ENCODE measurements around the gene BHLHE23. TPM values are rescaled to one million over a fixed set of nuclear protein-coding genes. Genes with fewer than 3 reads are reported as not detected.

The BHLHE23 gene
- polyA plus RNA-seq, 1 of the 3 experiments (the other 2 are of a cell fraction) = not detected

DNA sequence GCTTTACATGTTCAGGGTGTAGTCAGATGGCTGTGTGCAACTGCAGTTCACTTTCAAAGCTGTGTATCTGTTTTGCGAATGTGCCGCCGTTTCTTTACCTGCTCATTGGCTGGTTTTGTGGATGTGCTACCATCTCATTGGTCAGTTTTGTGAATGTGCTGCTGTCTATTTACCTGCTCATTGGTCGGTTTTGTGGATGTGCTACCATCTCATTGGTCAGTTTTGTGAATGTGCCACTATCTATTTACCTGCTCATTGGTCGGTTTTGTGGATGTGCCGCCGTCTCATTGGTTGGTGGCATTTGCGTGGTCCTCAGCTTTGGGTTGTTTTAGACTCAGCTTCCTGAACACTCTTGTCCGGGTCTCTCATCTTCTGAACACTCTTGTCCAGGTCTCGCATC, 40.5 kb upstream of the BHLHE23 start:
- no peak overlapping the region for H3K4me3 ChIP-seq (ENCODE audit: low read depth in 2 of 2, low read length in 1 of 2)
- H3K9me3 ChIP-seq = no peaks in the 10 kb centered on the region
- DNase-seq = no peak
- no peaks in the 10 kb centered on the region for H3K36me3 ChIP-seq (replicated peaks in 1 of 2; ENCODE audit: control insufficient read depth in 1 of 2, insufficient read depth in 2 of 2, low read length in 1 of 2)
- no peak overlapping the region for H3K9ac ChIP-seq
- no peaks in the 10 kb centered on the region for H3K79me2 ChIP-seq (ENCODE audit: insufficient read depth)
- H3F3A ChIP-seq (replicated peaks; ENCODE audit: insufficient read depth) = no peaks in the 10 kb centered on the region
- WGBS (ENCODE audit: low lambda C conversion rate) = 63% methylated on average over 10 of the region's 10 CpGs
- no peak for TF ChIP-seq MEF2A (IDR thresholded peaks at IDR 0.05; ENCODE audit: borderline replicate concordance, low read depth)
- TF ChIP-seq JUND (IDR thresholded peaks at IDR 0.05) = no peak
- TF ChIP-seq, protein P1, sequence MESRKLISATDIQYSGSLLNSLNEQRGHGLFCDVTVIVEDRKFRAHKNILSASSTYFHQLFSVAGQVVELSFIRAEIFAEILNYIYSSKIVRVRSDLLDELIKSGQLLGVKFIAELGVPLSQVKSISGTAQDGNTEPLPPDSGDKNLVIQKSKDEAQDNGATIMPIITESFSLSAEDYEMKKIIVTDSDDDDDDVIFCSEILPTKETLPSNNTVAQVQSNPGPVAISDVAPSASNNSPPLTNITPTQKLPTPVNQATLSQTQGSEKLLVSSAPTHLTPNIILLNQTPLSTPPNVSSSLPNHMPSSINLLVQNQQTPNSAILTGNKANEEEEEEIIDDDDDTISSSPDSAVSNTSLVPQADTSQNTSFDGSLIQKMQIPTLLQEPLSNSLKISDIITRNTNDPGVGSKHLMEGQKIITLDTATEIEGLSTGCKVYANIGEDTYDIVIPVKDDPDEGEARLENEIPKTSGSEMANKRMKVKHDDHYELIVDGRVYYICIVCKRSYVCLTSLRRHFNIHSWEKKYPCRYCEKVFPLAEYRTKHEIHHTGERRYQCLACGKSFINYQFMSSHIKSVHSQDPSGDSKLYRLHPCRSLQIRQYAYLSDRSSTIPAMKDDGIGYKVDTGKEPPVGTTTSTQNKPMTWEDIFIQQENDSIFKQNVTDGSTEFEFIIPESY (IDR thresholded peaks at IDR 0.05; ENCODE audit: borderline replicate concordance, low read depth) = no peak
- TF ChIP-seq RAD21 (IDR thresholded peaks at IDR 0.05; ENCODE audit: low read length) = no peak
- TF ChIP-seq, protein P2, sequence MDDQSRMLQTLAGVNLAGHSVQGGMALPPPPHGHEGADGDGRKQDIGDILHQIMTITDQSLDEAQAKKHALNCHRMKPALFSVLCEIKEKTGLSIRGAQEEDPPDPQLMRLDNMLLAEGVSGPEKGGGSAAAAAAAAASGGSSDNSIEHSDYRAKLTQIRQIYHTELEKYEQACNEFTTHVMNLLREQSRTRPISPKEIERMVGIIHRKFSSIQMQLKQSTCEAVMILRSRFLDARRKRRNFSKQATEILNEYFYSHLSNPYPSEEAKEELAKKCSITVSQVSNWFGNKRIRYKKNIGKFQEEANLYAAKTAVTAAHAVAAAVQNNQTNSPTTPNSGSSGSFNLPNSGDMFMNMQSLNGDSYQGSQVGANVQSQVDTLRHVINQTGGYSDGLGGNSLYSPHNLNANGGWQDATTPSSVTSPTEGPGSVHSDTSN (IDR thresholded peaks at IDR 0.05) = no peak
- POLR2A ChIA-PET = interaction anchor here (0.7 kb wide), 1 partner anchor 220 kb away, joined by 4 read pairs; no protein-coding TSS in a partner anchor
- no peak overlapping the region for H3K27ac ChIP-seq (ENCODE audit: low read depth in 2 of 2, low read length in 1 of 2)
- no peaks in the 10 kb centered on the region for H4K20me1 ChIP-seq (ENCODE audit: insufficient read depth)
- CTCF ChIA-PET = interaction anchor here (1.0 to 5.1 kb wide), 2 partner anchors 8 to 38 kb away, joined by 5 to 22 read pairs; no protein-coding TSS in a partner anchor
- H3K9me2 ChIP-seq = no peaks in the 10 kb centered on the region
- H3K27me3 ChIP-seq (ENCODE audit: insufficient read depth) = peaks cover 57% of the 10 kb centered on the region
- H3K4me2 ChIP-seq = no peak overlapping the region
- H2AFZ ChIP-seq (ENCODE audit: low read depth) = no peak overlapping the region
- peaks cover 0 to 1% of the 10 kb centered on the region in 2 experiments; a peak in 1 of 4 replicates for H3K4me1 ChIP-seq (ENCODE audit: control insufficient read depth in 1 of 2, insufficient read depth in 2 of 2, low read depth in 1 of 2, low read length in 1 of 2)

DNA sequence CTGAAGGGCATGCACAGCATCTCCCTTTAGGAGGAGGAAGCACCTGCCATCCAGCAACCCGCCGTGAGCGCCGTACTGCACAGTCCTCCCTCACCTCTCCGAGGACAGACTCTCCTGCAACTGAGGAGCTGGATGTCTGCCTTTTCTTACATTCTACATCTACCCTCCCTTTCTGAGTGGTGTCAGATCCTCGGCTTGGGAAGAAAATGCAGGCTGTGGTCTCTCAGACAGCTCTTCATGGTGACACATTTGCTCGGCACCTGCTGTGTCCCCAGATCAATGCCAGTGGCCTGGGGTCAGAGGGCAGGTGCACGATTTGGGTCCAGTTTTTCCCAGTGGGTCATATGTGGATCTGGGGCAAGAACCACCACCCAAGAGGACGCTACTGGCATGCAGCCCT, 40.1 kb upstream of the BHLHE23 start:
- no peak for DNase-seq
- Histone ChIP-seq H3K9ac (no peak overlapping the region), H3K4me1 (ENCODE audit: control insufficient read depth in 1 of 2, insufficient read depth in 2 of 2, low read depth in 1 of 2, low read length in 1 of 2) (no peaks in the 10 kb centered on the region), H3K27ac (ENCODE audit: low read depth in 2 of 2, low read length in 1 of 2) (no peak overlapping the region), H3F3A (replicated peaks; ENCODE audit: insufficient read depth) (no peaks in the 10 kb centered on the region), H3K4me3 (ENCODE audit: low read depth in 2 of 2, low read length in 1 of 2) (no peak overlapping the region), H2AFZ (ENCODE audit: low read depth) (no peak overlapping the region), H4K20me1 (ENCODE audit: insufficient read depth) (no peaks in the 10 kb centered on the region), H3K4me2 (no peak overlapping the region), H3K9me3 (no peaks in the 10 kb centered on the region), H3K9me2 (no peaks in the 10 kb centered on the region), H3K36me3 (replicated peaks in 1 of 2; ENCODE audit: control insufficient read depth in 1 of 2, insufficient read depth in 2 of 2, low read length in 1 of 2) (no peaks in the 10 kb centered on the region), H3K79me2 (ENCODE audit: insufficient read depth) (no peaks in the 10 kb centered on the region), H3K27me3 (ENCODE audit: insufficient read depth) (peaks cover 53% of the 10 kb centered on the region)
- CTCF ChIA-PET = interaction anchor here (1.0 to 5.1 kb wide), 2 partner anchors 9 to 38 kb away, joined by 5 to 22 read pairs; no protein-coding TSS in a partner anchor
- TF ChIP-seq, protein P3, sequence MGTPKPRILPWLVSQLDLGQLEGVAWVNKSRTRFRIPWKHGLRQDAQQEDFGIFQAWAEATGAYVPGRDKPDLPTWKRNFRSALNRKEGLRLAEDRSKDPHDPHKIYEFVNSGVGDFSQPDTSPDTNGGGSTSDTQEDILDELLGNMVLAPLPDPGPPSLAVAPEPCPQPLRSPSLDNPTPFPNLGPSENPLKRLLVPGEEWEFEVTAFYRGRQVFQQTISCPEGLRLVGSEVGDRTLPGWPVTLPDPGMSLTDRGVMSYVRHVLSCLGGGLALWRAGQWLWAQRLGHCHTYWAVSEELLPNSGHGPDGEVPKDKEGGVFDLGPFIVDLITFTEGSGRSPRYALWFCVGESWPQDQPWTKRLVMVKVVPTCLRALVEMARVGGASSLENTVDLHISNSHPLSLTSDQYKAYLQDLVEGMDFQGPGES (IDR thresholded peaks at IDR 0.05; ENCODE audit: low read depth, low read length) = no peak
- TF ChIP-seq YY1 (IDR thresholded peaks at IDR 0.05; ENCODE audit: low read depth) (no peak), FOSL2 (IDR thresholded peaks at IDR 0.05; ENCODE audit: borderline replicate concordance, low read depth) (no peak), FOXM1 (IDR thresholded peaks at IDR 0.05; ENCODE audit: low read depth) (no peak)
- POLR2A ChIA-PET = no interaction called here
- WGBS (ENCODE audit: low lambda C conversion rate) = 38% methylated on average over 5 of the region's 9 CpGs

All from SK-N-SH (cell line).